GM19099 (cell line): ENCODE measurements around the gene ABI3BP.

Source experiments
- POLR2A ChIP-seq: IDR thresholded peaks from 3 replicates; pipeline ENCODE4 v1.6.1; 2011; ENCODE audit warnings: low read depth; ENCODE audit not compliant: insufficient read length; ENCODE audit errors: extremely low read depth

The ABI3BP gene

GRCh38 chr3:100966049-100966491 lies 27.2 kb downstream of the ABI3BP start:
- TF ChIP-seq POLR2A = no peak

GRCh38 chr3:100963041-100963440 lies 30.2 kb downstream of the ABI3BP start:
- no peak for TF ChIP-seq POLR2A

GRCh38 chr3:100957261-100957986 lies 35.8 kb downstream of the ABI3BP start:
- TF ChIP-seq POLR2A = no peak

GRCh38 chr3:100956276-100956675 lies 36.9 kb downstream of the ABI3BP start:
- TF ChIP-seq POLR2A = no peak

GRCh38 chr3:100954990-100955389 lies 38.2 kb downstream of the ABI3BP start:
- TF ChIP-seq POLR2A = no peak

GRCh38 chr3:100954199-100954935 lies 38.9 kb downstream of the ABI3BP start:
- TF ChIP-seq POLR2A = no peak

GRCh38 chr3:100953103-100953502 lies 40.1 kb downstream of the ABI3BP start:
- TF ChIP-seq POLR2A = no peak

GRCh38 chr3:100947119-100947518 lies 46.1 kb downstream of the ABI3BP start:
- TF ChIP-seq POLR2A = no peak

GRCh38 chr3:100941451-100941850 lies 51.8 kb downstream of the ABI3BP start:
- no peak for TF ChIP-seq POLR2A

- no peak for TF ChIP-seq POLR2A
Observed at GRCh38 chr3:100941041-100941440, 52.2 kb downstream of the ABI3BP start.

GRCh38 chr3:100936931-100937330 lies 56.3 kb downstream of the ABI3BP start:
- no peak for TF ChIP-seq POLR2A

GRCh38 chr3:100932491-100932890 lies 60.7 kb downstream of the ABI3BP start:
- no peak for TF ChIP-seq POLR2A

- no peak for TF ChIP-seq POLR2A
Observed at GRCh38 chr3:100928638-100929428, 64.4 kb downstream of the ABI3BP start.

GRCh38 chr3:100927775-100928174 lies 65.4 kb downstream of the ABI3BP start:
- TF ChIP-seq POLR2A = no peak

- TF ChIP-seq POLR2A = no peak
Observed at GRCh38 chr3:100915706-100916495, 77.3 kb downstream of the ABI3BP start.
